GM19463 (cell line): Measurements from ENCODE around the gene AXIN2.

Experiments used
- ATAC-seq: cut with Tn5 transposase; IDR thresholded peaks from one replicate; pipeline ENCODE4 v1.9.1; 2021; ENCODE audit warnings: mild to moderate bottlenecking, moderate library complexity; ENCODE audit not compliant: unreplicated experiment

The AXIN2 gene

GRCh38 chr17:65554553-65555223 is 6.8 kb downstream of the AXIN2 start:
- ATAC-seq: no peak

DNA sequence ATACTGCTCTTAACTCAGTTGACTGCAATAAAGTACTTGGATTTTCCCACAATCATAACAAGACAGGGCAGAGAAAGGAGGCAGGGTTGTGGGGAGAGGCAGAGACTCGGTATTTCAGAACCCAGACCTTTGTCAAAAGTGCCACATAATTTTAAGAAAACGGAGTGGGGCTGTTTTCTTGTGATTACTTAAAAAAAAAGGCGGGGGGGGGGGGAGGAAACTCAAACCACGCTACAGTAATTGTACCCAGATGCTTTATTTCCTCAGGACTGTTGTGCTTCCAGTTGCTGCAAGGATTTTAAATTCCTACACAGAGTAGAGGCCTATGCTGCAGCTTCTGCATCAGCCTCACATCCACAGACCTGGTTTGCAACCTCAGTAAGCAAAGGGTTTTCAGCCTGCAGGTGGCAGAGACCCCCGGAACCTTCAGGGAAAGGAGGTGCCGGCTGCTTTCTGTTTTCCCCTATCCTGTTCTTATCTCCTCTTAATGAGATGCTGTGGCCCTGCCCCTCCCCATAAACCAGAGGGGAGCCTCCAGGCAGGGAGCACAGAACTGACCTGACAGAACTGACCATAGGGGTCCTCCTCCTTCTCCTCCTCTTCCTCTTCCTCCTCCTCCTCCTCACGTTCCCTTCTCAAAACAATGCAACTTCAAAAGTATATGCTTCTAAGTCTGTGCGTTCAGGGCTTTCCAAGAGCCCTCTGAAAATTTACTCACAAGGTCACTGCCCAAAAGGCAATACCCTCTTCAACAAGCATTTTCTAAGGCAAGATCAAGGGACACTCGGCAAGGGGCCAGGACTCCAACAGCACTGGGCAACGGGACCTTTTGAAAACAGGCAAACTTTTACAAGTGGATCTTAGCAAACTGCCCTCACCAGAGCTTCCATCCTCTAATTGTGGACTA is 7.5 kb downstream of the AXIN2 start:
- ATAC-seq: no peak

- ATAC-seq: no peak
Measured at GRCh38 chr17:65553009-65553645, 8.3 kb downstream of the AXIN2 start.

DNA sequence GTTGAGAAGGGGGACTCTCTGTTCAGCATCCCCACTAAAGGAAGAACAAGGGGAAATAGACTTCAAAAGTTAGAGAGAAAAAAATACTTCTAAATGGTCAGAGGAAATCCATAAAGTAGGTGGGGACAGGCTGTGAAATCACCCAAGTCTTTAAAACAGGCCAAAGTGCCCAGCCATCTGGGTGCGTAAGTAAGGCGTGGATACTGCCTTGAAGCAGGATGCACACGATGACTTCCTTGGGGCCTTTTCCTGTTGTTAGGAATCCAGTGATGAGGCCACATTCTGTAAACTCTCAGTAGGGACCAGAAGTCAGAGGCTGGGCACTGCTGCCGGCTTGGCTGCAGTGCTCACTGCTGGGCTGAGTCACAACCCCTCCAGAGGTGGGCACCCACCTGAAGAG is 9.2 kb downstream of the AXIN2 start:
- ATAC-seq: no peak

DNA sequence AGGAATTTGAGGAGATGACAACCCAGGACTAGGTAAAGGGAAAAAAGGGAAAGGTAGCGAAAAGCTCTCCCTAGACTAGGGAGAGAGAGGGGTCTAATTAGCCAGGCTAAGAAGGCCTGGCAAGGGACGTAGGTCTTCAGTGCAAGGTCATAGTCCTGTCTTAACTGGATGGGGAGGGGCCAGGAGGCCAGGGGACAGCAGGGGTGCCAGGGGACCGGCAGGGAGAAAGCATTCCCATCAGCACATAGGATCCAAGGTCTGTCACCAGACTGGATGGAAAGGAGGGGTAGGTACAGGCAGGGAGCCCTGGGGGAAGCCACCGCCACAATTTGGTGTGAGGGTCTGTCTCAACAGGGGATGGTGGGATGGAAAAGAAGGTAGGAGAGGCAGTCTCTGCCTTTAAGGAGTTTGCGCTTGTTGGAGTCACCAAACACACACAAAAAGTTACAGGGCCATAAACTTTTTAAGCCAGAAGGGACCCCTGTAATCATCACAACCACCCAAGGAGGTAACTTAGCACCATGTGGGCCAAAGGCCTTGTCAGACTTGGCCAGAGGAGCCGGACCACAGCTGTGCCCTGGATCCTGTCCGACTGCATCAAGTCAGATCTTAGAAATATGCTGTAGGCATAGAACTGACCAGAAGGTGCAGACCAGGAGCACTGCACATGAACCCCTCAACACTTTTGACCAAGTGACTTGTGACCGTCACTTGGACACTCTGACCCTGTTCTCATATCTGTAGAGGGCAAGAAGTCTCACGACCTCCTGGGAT is 10.0 kb downstream of the AXIN2 start:
- no peak for ATAC-seq

- ATAC-seq: no peak
Measured at GRCh38 chr17:65550758-65551157, 10.7 kb downstream of the AXIN2 start.

GRCh38 chr17:65550075-65550662 is 11.3 kb downstream of the AXIN2 start:
- no peak for ATAC-seq

DNA sequence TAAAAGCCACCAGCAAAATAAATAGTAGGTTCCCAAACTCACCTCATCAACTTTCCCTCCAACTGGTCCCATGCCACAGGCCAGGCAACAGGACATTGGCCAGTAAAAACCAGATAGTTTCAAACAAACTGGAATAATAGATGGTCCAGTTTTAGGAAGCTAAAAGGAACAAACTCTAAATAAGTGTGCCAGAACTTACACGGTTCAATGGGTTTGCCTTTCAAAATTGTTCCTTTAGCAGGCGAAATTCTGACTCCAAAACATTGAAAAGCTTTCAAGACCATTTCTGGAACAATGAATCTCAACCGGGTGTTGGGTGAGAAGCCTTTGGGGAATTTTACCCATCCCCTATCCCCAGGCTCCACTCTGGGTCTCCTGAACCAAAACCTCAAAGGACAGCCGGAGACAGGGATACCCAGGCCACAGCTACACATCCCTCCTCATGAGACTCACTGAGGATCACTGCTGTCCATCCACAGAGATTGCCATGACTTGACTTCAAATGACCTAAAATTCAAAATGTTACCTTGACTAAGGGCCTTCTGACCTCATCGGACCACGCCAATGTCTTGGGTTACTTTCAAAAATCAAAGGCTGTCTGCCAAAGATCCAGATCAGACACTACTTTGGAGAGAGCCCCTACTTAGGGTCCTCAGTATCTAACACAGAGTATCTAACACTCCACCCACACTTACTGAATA is 13.0 kb downstream of the AXIN2 start:
- no peak for ATAC-seq

GRCh38 chr17:65547253-65547670 is 14.2 kb downstream of the AXIN2 start:
- no peak for ATAC-seq

- ATAC-seq: no peak
Measured at GRCh38 chr17:65546579-65546978, 14.9 kb downstream of the AXIN2 start.

GRCh38 chr17:65545705-65546523 is 15.5 kb downstream of the AXIN2 start:
- ATAC-seq: no peak

GRCh38 chr17:65544672-65545071 is 16.8 kb downstream of the AXIN2 start:
- no peak for ATAC-seq

- ATAC-seq: no peak
Measured at GRCh38 chr17:65542610-65543009, 18.8 kb downstream of the AXIN2 start.

- no peak for ATAC-seq
Measured at GRCh38 chr17:65542067-65542466, 19.4 kb downstream of the AXIN2 start.

- ATAC-seq: no peak
Measured at GRCh38 chr17:65541453-65541852, 20.0 kb downstream of the AXIN2 start.

GRCh38 chr17:65539630-65540266 is 21.7 kb downstream of the AXIN2 start:
- ATAC-seq: no peak

GRCh38 chr17:65538675-65539529 is 22.5 kb downstream of the AXIN2 start:
- ATAC-seq: no peak
